VCaP (cell line): ENCODE measurements around the gene KLK11.

ENCODE experiments used
- H3K27ac ChIP-seq: fragments of 450-650 bp; 2 replicates; pipeline ENCODE4 v1.5.1; 2017
- CTCF ChIP-seq: fragments of 450-650 bp; conservative IDR thresholded peaks from 2 replicates; pipeline ENCODE4 v1.5.1; 2017; ENCODE audit warnings: mild to moderate bottlenecking, moderate library complexity

The KLK11 gene

DNA sequence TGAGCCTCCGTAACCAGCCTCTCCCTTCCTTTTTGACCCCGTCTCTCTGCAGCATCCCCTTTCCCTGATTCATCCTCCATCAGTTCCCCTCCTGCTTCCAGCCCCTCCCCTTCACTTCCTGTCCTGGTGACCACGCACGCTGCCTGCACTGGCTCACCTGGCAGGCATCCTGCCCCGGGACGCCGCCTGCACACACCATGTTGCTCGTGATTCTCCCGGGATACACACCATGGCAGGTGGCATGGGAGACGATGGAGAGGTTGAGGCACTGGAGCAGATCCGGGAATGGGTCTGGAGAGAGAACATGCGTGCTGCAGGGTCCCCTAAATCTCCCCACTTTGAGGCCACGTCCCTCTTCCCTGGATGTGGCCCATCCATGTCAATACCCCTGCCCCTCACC, 4.2 kb upstream of the KLK11 start:
- TF ChIP-seq CTCF, result no peak
- no peak overlapping the region for H3K27ac ChIP-seq

- no peak overlapping the region for H3K27ac ChIP-seq
- no peak for TF ChIP-seq CTCF
Measured at GRCh38 chr19:51029718-51030117, 3.3 kb upstream of the KLK11 start.

DNA sequence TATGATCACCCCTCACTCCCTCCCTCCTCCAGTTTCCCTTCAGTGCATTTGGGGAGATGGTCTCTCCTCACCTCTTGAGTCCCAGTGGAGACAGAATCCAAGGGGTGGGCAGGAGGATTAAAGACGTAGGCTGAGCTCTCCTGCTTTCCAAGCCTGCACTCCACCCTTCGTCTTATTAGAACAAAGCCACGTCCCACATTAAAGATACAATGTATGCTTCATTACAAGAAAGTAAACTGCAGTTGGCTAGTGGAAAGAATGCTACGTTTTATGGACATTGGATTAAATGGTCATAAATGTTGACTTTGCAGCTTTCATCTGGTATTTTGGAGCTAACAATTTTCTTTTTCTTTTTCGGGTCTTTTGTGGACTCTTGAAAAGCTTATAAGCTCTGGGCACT, 1.5 kb upstream of the KLK11 start:
- no peak overlapping the region for H3K27ac ChIP-seq
- no peak for TF ChIP-seq CTCF

DNA sequence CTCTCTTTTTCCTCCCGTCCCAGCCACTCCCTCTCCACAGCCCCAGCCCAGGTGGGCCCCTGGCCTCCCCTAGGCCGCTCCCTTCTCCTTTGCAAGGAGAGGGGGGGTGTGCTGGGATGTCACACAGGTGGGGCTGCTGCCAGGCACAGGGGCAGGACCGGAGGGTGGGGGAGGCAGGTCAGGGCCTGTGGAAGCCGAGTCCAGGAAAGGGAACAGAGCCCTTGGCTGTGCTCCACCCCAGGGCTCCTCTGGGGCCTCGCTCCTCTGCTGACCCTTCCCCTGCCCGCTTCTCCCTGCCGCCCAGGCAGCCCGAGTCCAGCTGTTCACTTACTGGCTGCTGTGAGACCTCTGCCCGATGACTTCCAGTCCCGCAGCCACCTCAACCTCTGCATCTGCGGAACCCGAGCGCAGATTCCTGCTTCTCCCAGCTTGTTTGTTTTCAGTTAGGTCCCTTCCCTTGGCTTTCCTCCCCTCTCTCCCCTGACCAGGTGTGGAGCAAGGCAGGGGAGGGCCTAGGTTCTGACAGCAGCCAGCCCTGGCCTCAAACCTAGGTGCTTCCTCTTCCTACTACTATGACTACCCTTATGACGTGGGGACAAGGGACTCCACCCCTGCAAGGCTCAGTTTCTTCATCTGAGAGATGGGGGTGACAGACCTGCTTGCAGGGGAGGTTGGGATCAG, 850 bp upstream of the KLK11 start:
- no peak for TF ChIP-seq CTCF
- H3K27ac ChIP-seq, result no peak overlapping the region

DNA sequence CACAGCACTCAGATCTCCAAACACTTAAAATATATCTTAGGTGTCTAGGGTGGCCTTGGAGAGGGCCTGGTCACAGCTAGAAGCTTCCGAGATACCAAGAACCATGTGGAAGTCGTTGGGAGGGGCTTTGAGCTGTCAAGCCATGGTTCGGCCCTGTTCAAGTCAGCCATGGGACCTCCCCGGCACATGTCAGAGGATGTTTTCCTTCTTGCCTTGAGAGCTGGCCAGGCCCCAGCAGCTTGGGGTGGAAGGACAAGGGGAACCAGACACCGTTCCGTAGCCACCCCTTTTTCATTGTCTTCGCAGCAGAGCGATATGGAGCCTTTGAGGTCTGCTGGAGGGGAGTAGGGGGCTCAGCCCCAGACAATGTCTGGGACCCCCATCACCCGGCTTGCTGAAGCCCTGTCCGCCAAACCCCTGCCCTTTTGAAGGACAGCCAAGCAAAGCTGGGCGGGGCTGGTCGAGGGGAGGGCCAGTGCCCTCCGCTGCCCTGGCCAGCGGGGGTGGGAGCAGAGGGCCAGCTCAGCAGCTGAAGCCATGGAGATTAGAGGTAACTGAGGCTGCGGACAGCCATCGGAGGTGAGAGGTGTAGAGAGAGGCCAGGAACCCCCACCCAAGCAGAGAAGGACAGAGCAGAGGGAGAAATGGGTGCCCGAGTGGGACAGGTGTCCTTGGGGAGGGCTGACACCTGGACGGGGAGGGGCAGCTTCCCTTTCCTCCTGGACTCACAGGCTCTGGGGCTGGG, 435 bp downstream of the KLK11 start:
- TF ChIP-seq CTCF, result no peak
- no peak overlapping the region for H3K27ac ChIP-seq

- no peak overlapping the region for H3K27ac ChIP-seq
- TF ChIP-seq CTCF, result no peak
Measured at GRCh38 chr19:51025401-51025800, 1.0 kb downstream of the KLK11 start.

GRCh38 chr19:51024924-51025323, 1.5 kb downstream of the KLK11 start:
- no peak for TF ChIP-seq CTCF
- no peak overlapping the region for H3K27ac ChIP-seq
